HG03457 (cell line): Measurements from ENCODE around the gene FDX1.

Source experiments
- ATAC-seq: cut with Tn5 transposase; IDR thresholded peaks from one replicate; pipeline ENCODE4 v1.9.1; 2021; ENCODE audit warnings: moderate number of reproducible peaks; ENCODE audit not compliant: unreplicated experiment

The FDX1 gene

DNA sequence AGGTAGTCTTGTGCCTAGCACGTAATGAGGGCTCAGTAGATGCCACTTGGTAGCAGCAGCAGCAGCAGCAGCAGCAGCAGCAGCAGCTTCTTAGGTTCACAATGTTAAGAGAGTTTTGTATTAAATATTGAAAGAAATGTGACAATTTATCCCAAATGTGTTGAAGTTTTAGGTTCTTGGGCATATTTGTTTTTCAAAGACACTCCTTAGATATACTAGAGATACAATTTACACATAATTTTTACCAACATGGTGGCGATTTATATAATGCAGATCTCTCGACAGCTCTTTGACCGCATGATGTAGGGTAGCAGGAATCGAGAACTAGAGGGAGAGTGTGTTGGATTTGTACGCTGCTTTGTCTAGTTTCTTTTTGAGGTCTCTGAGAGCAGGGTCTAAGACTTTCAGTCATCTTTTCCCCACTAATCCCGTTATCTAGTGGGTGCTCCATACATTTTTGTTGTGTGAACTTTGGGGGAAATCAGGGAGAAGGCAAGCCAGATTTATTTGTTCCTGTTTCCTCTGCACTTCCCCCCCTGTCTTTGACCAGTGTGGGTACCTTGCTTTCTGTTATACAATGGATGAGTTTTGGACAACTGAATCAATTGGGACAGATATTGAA lies 1.4 kb downstream of the FDX1 start:
- ATAC-seq = no peak

DNA sequence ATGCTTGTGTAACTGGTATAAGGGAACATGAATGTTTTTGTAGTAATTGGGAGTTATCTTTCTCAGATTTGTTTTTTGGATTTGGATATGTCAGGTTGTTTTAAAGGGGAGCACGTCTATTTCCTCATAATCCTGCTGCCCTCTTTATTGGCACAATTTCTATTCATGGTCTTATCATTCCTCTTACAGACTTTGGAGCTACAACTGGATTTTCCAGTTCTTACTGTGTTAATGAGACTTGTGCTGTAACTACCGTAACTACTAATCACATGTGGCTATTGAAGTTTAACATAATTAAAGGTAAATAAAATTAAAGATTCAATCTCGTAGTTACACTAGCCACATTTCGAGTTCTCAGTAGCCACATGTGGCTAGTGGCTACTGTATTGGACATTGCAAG lies 1.9 kb downstream of the FDX1 start:
- no peak for ATAC-seq

- no peak for ATAC-seq
Observed at GRCh38 chr11:110432713-110433392, 3.1 kb downstream of the FDX1 start.

GRCh38 chr11:110433393-110434333 lies 3.9 kb downstream of the FDX1 start:
- no peak for ATAC-seq

GRCh38 chr11:110434952-110435779 lies 5.4 kb downstream of the FDX1 start:
- ATAC-seq = peak; percentile 15

DNA sequence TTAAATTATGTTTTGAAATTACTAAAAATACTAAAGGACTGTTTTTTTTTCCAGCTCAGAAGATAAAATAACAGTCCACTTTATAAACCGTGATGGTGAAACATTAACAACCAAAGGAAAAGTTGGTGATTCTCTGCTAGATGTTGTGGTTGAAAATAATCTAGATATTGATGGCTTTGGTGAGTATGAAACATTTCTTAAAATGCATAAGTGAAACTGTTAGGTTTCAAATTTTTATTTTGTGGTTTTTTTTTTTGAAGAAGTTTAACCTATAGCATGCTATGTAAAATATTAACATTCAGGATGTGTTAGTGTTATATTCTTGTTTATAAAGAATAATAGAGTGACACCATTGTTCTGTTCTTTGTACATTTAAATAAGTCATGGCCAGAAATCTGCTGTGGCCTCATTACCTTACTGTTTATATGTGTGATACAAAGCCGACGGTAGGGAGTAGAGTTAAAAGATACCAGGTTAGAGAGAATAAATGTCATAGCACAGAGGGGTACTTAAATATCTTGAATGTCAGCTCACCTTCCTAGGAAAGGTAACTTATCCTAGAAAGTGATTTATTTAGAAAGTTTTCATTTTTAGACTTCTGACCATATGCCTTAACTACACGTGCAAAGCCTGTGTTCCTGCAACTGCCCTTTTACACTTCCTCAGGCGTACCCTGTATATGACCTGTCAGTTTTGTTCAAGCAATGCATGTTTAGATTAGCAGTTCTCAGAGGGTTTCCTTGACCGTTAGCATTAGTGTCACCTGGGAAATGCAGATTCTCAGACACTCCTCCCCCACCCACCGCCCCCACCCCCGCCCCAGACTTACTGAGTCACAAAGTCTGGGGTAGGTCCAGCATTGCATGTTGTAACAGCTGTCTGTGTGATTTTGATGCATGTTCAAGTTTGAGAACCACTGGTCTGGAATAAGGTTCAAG lies 6.3 kb downstream of the FDX1 start:
- ATAC-seq = peak; percentile 47

DNA sequence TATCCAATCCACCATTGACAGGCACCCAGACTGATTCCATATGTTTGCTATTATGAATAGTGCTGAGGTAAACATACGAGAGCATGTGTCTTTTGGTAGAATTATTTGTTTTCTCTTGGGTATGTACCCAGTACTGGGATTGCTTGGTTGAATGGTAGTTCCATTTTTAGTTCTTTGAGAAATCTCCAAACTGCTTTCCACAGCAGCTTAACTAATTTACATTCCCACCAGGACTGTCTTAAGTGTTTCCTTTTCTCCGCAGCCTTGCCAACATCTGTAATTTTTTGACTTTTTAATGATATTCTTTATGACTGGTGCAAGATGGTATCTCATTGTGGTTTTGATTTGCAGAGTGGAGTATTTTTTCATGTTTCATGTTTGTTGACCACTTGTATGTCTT lies 8.3 kb downstream of the FDX1 start:
- no peak for ATAC-seq

DNA sequence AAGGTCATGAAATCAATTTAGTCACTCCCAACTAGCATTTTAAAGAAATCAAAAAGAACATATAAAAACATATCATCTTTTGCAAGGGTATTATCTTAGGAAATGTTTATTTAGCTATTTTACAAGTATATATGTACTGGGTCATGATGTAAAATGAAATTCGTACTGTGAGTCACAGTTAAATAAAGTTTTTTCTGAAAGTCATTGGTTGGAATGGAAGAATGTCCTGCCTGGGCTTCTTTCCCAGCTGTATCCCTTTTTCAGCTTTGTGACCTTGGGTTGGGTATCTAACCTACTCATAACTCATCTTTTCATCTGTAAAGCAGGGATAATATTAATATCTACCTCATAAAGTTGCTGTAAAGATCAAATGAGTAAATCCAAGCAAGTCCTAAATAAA lies 15.7 kb downstream of the FDX1 start:
- no peak for ATAC-seq

- no peak for ATAC-seq
Observed at GRCh38 chr11:110446061-110446460, 16.3 kb downstream of the FDX1 start.

- ATAC-seq = no peak
Observed at GRCh38 chr11:110446594-110446993, 16.8 kb downstream of the FDX1 start.

DNA sequence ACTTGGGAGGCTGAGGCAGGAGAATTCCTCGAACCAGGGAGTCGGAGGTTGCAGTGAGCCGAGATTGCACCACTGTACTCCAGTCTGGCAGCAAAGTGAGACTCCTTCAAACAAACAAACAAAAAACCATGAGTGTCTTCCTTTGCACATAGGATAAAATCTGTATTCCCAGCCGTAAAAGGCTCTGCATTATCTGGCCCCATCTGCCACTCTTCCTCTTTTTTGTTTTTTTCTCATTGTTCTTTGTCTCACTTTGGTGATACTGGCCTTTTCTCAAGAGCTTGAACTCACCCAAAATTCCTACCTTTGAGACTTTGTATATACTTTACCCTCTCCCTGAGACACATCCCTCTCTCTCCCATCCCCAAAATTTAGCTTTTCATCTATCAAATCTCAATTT lies 17.6 kb downstream of the FDX1 start:
- ATAC-seq = no peak

DNA sequence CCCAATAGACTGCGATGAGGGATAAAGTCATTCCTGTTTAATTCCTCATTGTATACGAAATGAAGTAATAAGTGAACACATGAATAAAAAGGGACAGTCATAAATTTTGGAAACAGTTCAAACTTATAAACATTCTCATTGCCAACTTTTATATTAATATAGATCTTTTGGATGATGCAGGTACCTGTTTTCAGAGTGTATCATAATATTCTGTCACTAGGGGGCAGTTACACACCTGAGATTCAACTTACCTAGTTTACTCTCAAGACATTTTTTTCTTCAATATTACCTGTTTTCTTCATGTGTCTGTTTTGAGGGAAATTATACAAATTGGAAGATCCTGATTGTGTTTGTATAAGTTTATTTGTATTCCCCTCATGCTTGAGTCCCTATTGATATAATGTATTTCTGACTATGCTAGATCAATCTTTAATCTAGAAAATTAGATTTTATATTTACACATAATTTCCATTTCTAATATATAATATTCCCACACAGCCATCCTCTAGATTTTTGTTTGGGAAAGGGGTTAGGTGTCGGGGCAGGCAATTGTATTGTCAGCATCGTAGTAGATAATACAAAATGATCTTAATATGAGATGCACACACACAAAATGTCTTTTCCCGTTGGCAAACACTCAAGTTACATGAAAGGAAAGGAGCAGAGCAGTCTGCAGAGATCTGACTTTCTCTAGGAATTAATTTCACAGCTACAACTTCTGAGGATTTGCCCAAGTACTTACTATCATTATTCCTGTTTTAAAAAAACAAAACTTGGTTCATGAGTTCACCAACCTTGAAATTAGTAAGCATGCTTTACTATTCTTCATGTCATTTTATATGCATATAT lies 18.4 kb downstream of the FDX1 start:
- ATAC-seq = no peak

- no peak for ATAC-seq
Observed at GRCh38 chr11:110450246-110450645, 20.5 kb downstream of the FDX1 start.

DNA sequence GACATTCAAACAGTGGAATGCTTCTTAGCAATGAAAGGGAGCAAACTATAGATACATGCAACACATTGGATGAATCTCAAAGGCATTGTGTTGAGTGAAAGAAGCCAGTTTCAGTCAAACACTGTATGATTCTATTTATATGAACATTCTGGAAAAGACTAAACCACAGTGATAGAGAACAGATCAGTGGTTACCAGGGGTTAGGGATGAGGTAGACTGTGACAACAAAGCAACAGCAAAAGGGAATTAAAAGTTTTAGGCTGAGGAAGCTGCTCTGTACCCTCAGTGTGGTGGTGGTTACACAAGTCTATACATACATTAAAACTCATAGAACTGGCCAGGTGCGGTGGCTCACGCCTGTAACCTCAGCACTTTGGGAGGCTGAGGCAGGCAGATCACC lies 23.0 kb downstream of the FDX1 start:
- no peak for ATAC-seq

- no peak for ATAC-seq
Observed at GRCh38 chr11:110453684-110454354, 24.1 kb downstream of the FDX1 start.

GRCh38 chr11:110454609-110455008 lies 24.9 kb downstream of the FDX1 start:
- no peak for ATAC-seq

DNA sequence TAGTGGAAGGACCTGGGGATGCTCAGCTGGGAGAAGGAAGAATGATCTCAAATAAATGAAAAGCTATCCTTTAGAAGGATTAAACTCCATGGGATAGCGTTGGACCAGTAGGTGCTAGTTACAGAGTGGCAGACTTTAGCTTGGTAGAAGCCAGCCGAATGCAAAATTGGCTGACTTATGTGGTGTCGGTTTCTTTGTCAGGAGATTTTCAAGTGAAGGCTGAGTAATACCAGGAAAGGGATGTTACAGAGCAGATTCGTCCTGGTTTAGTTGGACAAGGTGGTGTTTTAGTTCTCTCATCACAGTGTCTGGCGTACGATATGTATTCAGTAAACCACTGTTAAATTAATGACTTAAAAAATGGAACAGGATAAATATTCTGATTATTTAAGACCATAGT lies 26.0 kb downstream of the FDX1 start:
- ATAC-seq = no peak

GRCh38 chr11:110463153-110463552 lies 33.4 kb downstream of the FDX1 start:
- ATAC-seq = no peak
